Fibroblast of mammary gland (primary cell): Measurements from ENCODE around the gene ZNF280C.
"Not testable (repeated sequence)": the region's sequence is repeated elsewhere in the genome, so short reads cannot be mapped to it uniquely, and the experiment has no call there.

ENCODE experiments used
- DNase-seq: peaks from one replicate; pipeline ENCODE4 v3.0.0-alpha.2; 2010; ENCODE audit warnings: low read depth
- H3K4me3 ChIP-seq: 2 replicates; pipeline ENCODE4 v1.5.1; 2011; ENCODE audit warnings: low read depth, mild to moderate bottlenecking, low read length, moderate library complexity; ENCODE audit not compliant: control insufficient read depth
- TF ChIP-seq, protein P1 (sequence below): conservative IDR thresholded peaks from 2 replicates; pipeline ENCODE4 v1.5.1; 2011; ENCODE audit warnings: low read depth, low read length, inconsistent platforms; ENCODE audit not compliant: control insufficient read depth, insufficient read depth

Gene ZNF280C

DNA sequence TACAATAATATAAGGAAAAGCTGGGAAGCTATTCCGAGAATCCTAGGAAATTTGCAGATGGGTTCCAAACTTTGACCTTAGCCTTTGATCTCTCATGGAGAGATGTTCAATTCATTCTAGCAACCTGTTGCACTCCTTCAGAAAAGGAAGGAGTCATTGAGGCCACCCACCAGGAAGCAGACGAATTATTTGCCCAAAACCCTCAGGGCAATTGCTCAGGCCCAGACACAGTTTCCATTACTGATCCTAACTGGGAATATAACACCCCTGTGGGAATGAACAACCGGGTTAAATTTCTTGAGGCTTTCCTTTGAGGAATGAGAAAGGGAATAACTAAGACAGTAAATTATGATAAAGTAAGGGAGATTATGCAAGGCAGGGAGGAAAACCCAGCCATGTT is 13.5 kb upstream of the ZNF280C start:
- DNase-seq: no peak
- TF ChIP-seq, protein P1, sequence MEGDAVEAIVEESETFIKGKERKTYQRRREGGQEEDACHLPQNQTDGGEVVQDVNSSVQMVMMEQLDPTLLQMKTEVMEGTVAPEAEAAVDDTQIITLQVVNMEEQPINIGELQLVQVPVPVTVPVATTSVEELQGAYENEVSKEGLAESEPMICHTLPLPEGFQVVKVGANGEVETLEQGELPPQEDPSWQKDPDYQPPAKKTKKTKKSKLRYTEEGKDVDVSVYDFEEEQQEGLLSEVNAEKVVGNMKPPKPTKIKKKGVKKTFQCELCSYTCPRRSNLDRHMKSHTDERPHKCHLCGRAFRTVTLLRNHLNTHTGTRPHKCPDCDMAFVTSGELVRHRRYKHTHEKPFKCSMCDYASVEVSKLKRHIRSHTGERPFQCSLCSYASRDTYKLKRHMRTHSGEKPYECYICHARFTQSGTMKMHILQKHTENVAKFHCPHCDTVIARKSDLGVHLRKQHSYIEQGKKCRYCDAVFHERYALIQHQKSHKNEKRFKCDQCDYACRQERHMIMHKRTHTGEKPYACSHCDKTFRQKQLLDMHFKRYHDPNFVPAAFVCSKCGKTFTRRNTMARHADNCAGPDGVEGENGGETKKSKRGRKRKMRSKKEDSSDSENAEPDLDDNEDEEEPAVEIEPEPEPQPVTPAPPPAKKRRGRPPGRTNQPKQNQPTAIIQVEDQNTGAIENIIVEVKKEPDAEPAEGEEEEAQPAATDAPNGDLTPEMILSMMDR: no peak
- no peak overlapping the region for H3K4me3 ChIP-seq

DNA sequence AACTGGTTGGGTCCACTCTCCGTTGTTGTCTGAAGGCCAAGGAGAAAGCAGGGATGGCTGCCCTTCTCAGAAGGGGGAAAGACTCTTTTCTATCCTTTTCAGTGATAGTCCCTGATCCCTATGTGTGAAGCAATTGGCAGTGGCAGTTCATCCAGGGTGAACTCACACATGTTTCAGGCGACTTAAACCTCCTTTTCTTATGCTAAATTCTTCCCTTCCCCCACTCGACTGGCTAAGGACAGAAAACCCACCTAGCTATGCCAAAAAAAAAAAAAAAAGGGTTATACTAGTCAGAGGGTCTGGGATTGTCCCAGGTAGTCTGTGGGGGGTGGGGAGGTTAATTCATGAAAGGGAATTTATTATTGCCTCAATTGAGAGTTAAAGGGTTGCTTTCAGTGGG is 12.2 kb upstream of the ZNF280C start:
- TF ChIP-seq, protein P1: no peak
- no peak for DNase-seq
- H3K4me3 ChIP-seq: no peak overlapping the region

DNA sequence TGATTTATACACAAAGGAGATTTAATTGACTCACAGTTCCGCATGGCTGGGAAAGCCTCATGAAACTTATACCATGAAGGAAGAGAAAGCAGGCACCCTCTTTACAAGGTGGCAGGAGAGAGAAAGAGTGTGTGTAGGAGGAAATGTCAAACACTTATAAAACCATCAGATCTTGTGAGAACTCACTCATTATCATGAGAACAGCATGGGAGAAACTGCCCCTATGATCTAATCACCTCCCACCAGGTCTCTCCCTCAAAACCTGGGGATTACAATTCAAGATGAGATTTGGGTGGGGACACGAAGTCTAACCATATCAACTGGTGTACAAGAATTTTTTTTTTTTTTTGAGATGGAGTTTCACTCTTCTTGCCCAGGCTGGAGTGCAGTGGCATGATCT is 3.6 kb upstream of the ZNF280C start:
- not testable (repeated sequence) for H3K4me3 ChIP-seq, DNase-seq

DNA sequence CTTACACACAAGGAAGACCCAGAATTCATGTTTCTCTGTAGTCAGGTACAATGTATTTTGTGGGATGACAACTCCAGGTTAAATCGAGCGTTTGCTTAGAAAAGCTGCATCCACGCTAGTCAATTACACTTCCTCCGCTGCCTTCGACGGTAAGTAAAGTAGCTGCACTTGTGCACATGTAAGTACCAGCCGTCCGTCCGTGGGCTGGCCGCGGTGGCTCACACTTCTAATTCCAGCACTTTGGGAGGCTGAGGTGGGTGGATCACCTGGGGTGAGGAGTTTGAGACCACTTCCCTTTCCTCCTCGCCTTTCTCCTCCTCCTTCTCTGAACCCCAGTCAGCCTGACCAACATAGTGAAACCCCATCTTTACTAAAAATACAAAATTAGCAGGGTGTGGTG is 692 bp upstream of the ZNF280C start:
- H3K4me3 ChIP-seq, DNase-seq: not testable (repeated sequence)

DNA sequence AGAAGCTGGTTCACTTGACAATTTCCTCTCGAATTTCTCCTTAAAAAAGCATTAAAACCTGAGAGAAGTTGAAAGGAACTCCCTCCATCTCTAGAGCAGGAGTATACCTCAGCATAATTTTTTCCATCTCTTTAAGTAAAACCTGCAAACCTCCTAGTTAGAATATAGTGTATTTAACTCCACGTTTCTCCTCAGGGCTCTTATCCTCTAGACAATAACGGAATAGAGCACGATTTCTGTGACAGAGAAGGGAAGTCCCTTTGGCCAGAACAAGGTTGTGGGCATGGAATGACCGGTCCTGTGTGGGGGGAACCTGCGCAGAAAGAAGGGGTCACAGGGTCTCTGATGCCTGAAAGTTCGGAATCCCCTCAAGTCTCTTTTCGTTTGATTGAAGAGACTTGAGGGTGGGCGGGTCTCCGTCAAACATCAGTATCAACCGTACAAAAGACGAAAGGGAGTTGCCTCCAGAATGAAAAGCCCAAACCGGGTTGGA is 697 bp downstream of the ZNF280C start:
- peak overlapping the region; percentile 74 for H3K4me3 ChIP-seq
- TF ChIP-seq, protein P1: no peak
- no peak for DNase-seq

DNA sequence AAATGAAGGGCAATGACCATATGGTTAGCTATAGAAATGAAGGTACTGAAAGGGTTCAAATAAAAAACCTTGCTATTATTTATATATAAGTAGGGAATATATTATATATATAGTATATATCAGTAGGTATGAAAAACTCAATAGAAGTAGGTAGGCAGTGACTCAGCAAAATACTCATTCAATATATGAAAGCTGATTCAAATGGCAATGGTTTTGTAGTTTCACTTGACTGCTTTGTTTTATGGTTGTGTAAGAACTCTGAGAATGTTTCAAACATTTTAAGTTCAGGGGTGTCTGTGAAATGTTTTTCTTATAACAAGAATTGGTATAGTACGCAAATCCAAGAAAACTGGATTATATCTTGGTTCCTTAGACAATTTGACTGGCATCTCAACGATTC is 4.1 kb downstream of the ZNF280C start:
- DNase-seq: peak; percentile 12
- no peak overlapping the region for H3K4me3 ChIP-seq
- TF ChIP-seq, protein P1: no peak

DNA sequence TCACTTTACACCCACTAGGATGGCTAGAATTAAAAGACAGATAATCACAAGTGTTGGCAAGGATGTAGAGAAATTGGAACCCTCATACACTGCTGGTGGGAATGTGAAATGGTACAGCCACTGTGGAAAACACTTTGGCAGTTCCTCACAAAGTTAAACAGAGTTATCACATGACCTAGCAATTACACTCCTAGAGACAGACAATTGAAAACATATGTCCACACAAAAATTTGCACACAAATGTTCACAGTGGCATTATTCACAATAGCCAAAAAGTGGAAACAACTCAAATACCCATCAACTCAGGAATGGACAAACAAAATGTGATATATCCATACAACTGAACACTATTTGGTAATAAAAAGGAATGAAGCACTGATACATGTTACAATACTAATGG is 5.7 kb downstream of the ZNF280C start:
- peak; percentile 60 for DNase-seq
- TF ChIP-seq, protein P1: peak; percentile 7
- no peak overlapping the region for H3K4me3 ChIP-seq

DNA sequence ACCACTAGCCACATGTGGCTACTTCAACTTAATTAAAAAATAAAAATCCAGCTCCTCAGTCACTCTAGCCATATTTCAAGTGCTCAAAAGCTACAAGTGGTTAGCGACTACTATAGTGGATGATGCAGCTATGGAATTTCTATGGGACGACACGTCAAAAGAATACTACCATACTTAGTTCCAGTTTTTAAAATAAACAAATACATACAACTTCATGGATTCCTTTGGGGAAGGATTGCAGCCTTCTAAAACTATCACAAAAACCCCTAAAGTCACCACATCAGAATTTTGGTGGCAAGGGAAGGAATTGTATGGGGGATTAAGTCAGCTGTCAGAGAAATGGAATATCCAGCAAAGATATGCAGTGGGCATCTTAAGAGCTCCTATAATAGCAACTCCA is 6.5 kb downstream of the ZNF280C start:
- H3K4me3 ChIP-seq: no peak overlapping the region
- no peak for DNase-seq
- TF ChIP-seq, protein P1: no peak
